GF-D8 (cell line): ENCODE measurements around the gene WDR83.
A peak's percentile ranks its signal among the peaks of the same experiment; 100 is the strongest.

ENCODE experiments used
- DNase-seq: peaks from one replicate; lab custom pipeline; 2025; lab: John Stamatoyannopoulos, UW

The WDR83 gene

GRCh38 chr19:12715102-12715501 lies 48.5 kb downstream of the WDR83 start:
- no peak for DNase-seq

- no peak for DNase-seq
These were observed 49.3 kb downstream of the WDR83 start for GRCh38 chr19:12715929-12716328.

- no peak for DNase-seq
These were observed 53.7 kb downstream of the WDR83 start for GRCh38 chr19:12720296-12720695.

- no peak for DNase-seq
These were observed 54.4 kb downstream of the WDR83 start for GRCh38 chr19:12720851-12721655.

GRCh38 chr19:12721656-12722565 lies 55.3 kb downstream of the WDR83 start:
- no peak for DNase-seq

- DNase-seq = peak; percentile 93
These were observed 56.2 kb downstream of the WDR83 start for GRCh38 chr19:12722566-12723380.

- DNase-seq = no peak
These were observed 56.7 kb downstream of the WDR83 start for GRCh38 chr19:12723381-12723640.

- peak; percentile 63 for DNase-seq
These were observed 57.2 kb downstream of the WDR83 start, which contains the start of gene TNPO2 for GRCh38 chr19:12723641-12724426. Gene TNPO2, minus strand, starts transcription at chr19:12723932. Its CDS starts 2,955 bp downstream, at chr19:12720977.
